HTR-8/SVneo (cell line): ENCODE results near the gene PDGFC.
"Not testable (repeated sequence)": the region's sequence is repeated elsewhere in the genome, so short reads cannot be mapped to it uniquely, and the experiment has no call there.

Source experiments
- DNase-seq: peaks from one replicate; pipeline ENCODE4 v3.0.0; 2011; ENCODE audit warnings: low spot score, mixed read lengths; ENCODE audit not compliant: insufficient read length
- FAIRE-seq: peaks from 2 replicates; lab custom pipeline; 2011; peaks lifted over from hg19 to GRCh38; lab: Jason Lieb, UNC

The PDGFC gene

DNA sequence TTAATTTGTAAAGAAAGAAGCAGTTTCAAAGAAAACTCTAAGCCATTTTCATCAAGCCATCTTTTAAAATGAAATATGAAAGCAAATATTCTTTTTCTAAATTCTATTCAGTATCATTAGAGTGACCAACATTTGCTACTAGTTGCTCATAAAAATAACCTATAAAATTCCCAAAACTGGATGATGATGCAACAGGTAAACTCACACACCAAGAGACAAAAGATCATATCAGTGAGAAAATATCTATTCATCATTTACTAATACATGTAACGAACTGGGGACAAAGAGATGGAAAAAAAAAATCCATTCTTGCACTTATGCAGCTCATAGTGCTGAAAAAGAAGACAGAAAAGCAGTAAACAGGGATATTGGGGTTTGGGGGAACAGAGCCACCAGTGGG is 48.1 kb downstream of the PDGFC start:
- DNase-seq (no peak), FAIRE-seq (no peak)

DNA sequence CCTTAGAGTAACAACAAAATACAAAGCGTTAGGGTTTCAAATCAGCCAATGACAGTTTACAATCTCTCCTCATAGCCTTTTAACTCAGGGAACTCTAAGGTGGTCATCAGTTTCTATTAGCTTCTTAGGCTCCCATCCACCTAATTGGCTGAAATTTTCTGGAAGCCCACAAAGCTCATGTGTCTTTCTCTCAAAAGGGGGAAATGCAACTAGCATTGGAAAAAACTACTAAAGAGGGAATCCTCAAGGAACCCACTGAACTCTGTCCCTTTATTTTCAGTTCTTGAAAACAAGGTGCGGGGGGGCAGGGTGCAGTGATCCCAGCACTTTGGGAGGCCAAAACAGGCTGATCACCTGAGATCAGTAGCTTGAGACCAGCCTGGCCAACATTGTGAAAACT is 56.4 kb downstream of the PDGFC start:
- no peak for DNase-seq
- FAIRE-seq: no peak

DNA sequence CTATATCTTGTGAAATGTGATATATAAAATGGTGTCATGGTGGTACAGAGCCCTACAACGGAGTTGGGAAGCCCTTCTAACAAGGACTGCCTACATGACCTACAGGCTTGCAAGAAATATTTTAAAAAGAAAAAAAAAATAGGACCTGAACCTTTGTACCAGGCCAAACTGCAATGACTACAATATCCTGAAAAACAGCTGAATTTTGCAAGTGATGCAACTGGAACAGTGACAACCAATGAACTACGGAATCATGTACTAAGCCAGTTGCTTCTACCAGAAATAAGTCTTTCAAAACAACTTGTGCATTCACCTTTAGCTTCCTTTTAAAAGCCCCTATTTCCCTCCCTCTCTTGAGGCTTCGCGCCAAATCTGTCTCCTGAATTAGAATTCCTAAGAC is 58.4 kb downstream of the PDGFC start:
- FAIRE-seq (no peak), DNase-seq (no peak)

DNA sequence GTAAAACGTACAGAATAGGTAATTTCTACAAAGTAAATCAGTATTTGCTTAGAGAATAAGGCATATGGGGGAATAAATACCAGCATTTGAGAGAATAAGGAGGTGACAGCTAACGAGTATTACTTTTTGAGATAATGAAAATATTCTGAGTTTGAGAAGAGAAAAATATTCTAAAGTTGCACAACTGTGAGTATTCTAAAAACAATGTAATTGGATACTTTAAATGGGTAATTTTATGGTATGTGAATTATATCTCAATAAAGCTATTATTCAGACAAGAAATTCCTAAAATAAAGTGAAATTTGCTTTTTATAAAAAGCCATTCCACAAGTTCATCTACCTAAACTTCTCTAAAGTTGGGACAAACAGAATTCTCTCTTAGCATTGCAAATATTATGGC is 62.6 kb downstream of the PDGFC start:
- no peak for FAIRE-seq
- no peak for DNase-seq

DNA sequence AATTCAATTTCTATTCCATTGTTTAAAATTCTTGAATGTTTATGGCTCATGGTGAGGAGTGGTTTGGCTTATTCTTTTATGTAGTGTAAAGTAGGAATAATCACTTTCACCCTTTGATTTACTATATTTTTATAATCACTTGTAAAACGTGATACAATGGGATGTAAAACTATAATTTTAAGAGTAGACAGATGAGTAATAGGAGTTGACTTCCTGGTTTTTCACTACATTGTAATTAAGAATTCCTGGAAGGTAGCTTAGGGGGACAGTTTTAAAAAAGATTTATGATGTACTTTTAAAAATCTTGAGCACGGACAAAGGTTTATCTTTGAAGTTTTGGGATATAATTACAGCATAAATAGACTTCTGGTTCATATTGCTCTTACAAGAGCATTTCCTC is 65.3 kb downstream of the PDGFC start:
- DNase-seq: peak; percentile 26
- FAIRE-seq: no peak

DNA sequence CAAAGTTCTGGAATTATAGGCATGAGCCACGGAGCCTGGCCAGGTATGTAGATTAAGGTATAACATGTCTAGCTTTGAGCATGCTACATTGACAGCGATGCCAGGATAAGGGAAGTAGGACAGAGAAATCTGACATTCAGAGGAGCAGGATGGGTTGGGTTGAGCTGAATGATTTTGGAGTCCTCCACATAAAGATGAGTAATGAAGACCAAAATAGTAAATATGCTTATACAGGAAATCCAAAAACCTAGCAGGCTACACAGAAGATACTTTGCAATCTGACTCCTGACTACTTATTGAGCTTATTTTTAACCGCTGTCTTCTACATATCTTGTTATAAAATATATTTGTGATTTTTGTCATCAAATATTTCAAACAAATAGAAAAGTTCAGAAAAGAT is 69.7 kb downstream of the PDGFC start:
- no peak for FAIRE-seq
- no peak for DNase-seq

DNA sequence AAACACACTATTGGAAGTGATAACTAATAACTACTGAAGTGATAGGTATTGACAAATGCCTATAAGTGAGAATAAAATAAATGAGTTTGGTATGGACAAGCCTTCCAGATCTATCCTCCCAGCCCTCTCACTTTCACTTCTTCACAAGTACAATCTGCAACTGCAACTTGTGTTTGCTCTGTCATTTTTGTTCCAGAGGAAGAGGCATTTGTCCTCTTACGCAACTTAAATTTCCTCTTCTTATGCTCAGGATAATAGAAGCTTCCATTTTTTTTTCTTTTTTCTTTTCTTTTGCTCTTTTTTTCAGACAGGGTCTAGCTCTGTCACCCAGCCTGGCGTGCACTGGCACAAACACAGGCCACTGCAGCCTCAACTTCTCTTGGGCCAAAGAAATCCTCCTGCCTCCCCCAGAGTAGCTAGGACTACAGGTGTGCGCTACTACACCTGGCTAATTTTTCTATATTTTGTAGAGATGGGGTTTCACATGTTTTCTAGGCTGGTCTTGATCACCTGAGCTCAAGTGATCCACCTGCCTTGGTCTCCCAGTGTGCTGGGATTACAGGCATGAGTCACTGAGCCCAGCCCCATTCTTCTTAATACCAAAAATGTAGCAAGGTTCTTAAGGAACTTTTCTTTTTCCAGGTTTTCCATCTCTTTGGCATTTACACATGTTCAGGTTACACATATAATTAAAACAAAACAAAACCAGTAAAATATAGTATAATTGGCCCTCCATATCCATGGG is 73.1 kb downstream of the PDGFC start:
- DNase-seq (no peak), FAIRE-seq (no peak)

DNA sequence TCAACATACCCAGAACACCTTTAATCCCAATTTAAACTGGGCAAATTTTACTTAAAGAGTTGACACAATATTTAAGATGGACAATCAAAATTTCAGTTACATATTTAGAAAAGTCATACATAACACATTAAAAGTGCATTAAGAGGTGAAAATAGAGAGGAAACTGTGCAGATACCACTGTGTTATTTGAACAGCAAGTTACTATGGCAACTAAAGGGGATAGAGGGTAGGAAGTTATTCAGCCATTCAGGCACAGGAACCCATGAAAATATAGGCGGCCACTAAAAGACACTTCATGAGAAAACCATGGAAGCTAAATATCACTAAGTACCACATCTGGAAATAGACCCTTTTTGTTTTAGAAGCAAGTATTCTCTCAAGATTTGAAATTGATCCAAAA is 75.1 kb downstream of the PDGFC start:
- FAIRE-seq (no peak), DNase-seq (no peak)

DNA sequence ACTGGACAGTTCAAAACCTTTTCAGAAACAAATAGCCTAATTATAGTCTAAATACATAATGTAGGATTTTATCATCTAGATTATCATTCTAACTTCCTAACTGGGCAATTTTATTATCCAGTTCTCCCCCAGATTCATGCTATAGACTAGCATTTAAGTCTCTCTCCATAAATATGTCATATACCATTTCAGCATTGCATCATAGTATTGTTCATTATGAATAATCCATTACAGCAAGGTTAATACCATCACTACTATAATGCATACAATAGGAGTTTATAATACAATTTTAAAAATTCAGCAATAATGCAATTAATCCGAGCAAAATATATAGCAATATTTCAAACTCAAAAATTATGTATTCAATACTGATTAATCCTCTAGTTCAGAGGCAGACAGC is 77.4 kb downstream of the PDGFC start:
- no peak for FAIRE-seq
- DNase-seq: no peak

DNA sequence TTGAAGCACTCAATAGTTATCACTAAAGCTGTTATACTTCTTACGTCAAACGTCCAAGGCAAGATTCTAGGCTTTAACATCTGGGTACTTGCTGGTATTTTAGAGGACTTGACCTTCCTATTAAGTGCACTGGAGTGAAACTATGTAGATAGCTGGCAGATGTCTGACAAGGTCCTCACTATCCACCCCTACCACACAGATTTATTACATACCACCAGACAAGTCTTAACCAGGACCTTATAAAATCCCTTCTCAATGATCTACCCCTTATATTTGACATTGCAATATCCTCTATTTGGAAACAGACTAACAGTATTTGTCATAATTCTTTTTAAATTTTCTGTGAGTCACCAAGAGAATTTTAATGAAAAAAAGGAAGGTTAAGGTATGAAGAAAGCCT is 78.8 kb downstream of the PDGFC start:
- DNase-seq (peak; percentile 5), FAIRE-seq (no peak)

DNA sequence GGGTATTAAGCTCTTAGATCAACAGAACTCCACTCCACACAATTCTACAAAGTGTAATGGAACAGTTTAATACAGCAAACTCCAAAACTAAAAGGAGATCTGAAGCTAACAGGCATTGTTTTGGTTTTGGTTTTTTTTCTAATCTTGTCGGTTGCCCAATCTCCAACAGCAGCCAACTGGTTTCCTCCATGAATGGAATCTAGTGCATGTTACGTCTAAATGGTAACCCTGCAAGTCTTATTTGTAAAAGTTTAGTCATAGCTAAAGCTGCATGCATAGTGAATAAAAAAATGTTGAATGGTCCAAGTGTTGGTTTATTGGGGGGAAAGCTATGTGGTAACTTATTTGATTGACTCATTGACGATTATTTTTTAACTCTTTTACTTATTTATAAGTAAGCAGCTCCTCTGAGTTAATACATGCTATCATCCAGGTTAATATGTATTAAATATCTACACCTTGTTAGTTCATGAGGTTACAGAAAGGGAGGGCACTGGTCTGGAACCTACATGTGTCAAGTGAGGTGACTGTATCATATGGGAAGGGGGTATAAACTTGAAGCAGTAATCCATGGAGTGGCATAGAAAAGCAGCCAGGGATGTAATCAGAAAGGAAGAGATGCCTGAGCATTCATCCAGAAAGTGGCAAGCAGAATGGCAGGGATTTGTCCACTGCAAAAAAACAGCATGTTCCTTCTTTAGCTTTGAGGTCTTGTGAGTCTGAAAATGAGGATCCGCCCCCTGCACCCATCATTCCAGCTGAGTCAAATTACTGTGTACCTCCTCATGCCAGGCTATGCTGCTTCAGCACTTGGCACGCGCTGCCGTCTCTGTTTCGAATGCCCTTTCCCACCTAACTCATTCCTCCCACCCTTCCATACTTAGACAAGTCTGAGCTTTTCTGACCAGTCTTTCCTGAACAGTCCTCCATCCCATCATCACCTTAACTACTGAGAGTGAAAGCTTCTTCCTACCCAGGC is 81.7 kb downstream of the PDGFC start:
- FAIRE-seq (no peak), DNase-seq (no peak)

DNA sequence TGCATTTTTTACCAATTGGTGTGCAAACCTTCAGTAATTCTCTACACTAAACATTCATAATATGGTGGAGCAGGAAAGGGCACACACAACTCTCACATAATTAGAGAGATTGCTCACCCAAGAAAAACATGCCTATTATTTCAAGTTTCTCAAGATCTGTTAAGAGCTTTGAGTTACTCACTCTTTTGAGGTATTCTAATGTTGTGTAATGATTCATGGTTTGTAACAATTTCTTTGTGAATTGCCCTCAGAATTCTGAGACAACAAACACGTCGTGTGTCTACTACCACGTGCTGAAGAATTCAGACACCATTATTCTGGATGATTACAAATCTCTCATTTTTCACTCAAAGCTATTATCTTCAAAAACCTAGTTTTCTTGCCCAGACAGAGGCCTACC is 82.8 kb downstream of the PDGFC start:
- no peak for DNase-seq

DNA sequence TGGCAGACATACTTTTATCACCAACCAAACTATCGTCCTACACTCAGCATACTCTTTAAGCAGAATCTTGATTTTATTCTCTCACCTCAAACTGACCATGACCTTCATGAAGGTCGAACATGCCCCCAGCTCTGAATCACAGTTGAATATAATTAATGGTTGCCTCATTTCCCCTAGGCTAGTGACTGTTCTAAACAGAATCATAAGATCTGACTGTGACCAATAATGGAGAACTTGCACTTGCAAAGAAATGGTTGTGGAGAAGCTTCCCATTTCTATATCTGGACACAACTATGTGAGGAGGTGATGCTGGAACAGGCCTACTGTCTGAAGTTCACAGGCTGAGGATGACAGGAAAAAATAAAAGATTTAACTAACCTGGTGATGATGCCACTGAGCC is 85.1 kb downstream of the PDGFC start:
- FAIRE-seq: no peak
- DNase-seq: no peak

More for the DNA sequence above, 82.8 kb downstream of the PDGFC start:
- FAIRE-seq: no peak

DNA sequence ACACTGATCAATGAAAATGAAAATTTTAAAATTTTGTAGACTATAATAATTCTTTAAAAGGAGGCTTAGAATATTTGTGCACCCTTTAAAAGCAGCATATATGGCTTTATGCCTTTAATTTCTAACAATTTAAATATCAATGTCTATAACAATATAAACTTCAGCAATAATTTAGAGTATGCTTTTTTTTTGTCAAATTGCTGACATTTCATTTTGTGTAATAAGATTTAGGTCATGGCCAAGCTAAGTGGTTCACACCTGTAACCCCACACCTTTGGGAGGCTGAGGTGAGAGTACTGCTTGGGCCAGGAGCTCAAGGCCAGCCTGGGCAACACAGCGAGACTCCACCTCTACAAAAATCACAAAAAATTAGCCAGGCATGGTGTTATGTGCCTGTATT is 86.2 kb downstream of the PDGFC start:
- DNase-seq (no peak), FAIRE-seq (no peak)

DNA sequence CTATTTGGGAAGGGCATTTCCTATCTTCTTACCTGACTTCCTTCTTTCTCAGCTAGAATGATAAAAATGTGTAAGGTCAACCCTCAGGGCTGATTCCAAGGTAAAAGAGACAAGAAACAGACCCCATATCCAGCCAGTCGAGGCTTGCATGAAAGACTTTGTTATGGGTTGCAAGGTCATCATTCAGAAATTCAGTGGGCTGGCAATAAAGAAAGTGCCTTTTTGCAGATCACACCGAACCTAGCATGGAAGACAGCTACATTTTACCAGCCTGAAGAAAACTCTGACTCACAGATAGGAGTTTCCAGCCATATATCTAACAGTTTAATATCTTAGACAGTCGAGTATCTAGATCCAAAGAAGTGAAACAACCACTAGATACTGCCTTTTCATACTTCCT is 87.4 kb downstream of the PDGFC start:
- no peak for FAIRE-seq
- no peak for DNase-seq

DNA sequence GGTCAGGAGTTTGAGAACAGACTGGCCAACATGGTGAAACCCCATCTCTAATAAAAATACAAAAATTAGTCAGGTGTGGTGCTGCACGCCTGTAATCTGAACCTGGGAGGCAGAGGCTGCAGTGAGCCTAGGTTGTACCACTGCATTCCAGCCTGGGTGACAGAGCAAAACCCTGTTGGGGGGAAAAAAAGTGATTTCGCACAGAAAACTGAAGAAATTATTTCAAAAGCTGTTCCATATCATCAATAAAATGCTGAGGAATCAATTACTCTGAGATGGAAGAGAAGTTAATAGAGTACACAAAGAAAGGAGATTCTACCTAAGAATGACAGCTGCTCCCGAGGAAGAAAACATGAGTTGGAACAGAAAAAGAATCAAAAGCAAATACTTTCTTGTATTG is 95.9 kb downstream of the PDGFC start:
- no peak for DNase-seq
- FAIRE-seq: no peak

DNA sequence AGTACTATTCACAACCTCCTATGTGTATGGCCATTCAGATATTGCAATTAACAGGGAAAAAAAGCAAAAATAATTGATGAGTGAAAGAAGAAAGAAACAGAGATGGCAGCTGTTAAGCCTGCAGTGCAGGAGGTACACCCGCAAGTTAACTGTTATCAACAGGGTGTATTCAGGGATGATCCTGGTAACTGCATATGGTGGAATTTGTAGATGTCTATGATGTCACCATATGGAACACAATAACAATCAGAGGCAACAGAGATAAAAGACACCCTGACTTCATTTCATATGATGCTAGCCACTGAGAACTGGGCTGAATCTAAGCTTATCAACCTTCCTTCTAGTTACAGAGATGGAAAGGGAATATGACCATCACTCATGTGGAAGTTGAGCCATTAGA is 96.5 kb downstream of the PDGFC start:
- DNase-seq (no peak), FAIRE-seq (no peak)

DNA sequence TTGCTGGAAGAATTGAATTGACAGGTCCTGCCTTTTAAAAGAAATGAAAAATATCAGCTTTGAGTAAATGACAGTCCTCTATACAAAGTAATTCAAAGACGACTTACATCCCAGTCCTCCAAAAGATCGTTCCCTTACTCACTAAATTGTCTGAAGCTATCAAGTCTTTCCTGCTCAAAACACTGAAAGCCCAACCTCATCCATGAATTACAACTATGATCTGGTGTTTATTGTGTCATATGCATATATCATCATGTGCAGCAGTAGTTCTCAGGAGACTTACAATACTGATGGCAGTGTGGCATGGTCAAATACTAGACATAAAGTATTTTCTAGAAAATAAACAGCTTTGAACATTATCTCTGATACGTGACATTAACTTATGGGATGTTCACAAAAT is 97.8 kb downstream of the PDGFC start:
- DNase-seq: no peak
- no peak for FAIRE-seq

DNA sequence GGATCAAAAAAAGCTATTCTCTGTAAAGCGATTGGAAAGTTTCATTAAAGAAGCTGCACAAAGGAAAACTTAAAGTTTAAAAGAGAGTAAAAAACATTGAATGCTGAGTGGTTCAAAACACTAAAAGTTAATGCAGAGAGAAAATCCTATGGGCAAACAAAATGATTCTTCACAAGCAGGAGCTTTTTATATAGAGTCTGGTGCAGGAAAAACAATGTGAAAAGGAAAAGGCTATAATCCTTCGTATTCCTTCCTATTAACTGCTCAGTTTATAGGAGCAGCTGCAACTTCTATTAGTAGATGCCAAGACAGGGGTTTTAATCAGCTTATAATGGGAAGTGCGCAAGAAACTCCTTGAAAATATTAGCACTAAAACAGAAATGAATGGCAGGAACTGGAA is 100.7 kb downstream of the PDGFC start:
- FAIRE-seq: no peak
- DNase-seq: no peak

DNA sequence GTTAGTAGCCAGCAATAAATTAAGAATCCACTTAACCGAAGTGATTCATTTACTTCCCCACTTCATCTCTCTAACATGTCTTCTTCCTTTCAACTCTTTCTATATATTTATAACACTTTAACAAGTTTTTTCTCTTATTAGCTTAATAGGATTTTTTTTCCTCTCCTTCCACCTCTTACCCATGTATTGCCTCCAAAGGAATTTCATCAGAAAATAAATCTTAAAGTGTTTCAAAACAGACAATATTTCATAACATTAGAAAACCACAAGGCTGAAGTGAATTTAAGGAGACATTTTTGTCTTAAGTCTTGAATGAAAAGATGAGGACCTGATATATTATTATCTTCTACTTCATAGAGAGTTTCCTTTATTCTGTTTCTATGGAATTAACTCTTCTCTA is 101.5 kb downstream of the PDGFC start:
- no peak for FAIRE-seq
- DNase-seq: no peak

DNA sequence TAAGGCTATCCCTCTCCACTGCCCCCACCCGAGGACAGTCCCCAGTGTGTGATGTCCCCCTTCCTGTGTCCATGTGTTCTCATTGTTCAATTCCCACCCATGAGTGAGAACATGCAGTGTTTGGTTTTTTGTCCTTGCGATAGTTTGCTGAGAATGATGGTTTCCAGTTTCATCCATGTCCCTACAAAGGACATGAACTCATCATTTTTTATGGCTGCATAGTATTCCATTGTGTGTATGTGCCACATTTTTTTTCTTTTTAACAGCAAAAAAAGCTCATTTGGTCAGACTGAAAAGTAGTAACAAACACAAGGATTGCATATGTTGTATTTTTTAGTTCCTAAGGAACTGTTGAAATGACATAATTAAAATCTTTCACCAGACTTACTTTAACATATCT is 105.5 kb downstream of the PDGFC start:
- FAIRE-seq, DNase-seq: not testable (repeated sequence)
